GM12873 (cell line): Measurements from ENCODE around the gene MRPL23.

Experiments
- CTCF ChIP-seq: IDR thresholded peaks from 2 replicates; pipeline ENCODE4 v1.5.1; 2012; ENCODE audit warnings: low read depth, mild to moderate bottlenecking, moderate library complexity, low read length, control low read depth; ENCODE audit not compliant: insufficient read depth; ENCODE audit errors: missing control alignments

Gene MRPL23

GRCh38 chr11:1946812-1947484 lies at the start of gene MRPL23:
TSS of gene MRPL23 (plus strand) at chr11:1947332. CDS start at chr11:1947363, 31 bp downstream.
- no peak for TF ChIP-seq CTCF

- TF ChIP-seq CTCF, result no peak
Measured at GRCh38 chr11:1899090-1899489, 48.0 kb upstream of the MRPL23 start.

- no peak for TF ChIP-seq CTCF
Measured at GRCh38 chr11:1899686-1900085, 47.4 kb upstream of the MRPL23 start.

GRCh38 chr11:1906181-1906580 lies 41.0 kb upstream of the MRPL23 start:
- TF ChIP-seq CTCF, result no peak

- no peak for TF ChIP-seq CTCF
Measured at GRCh38 chr11:1906611-1907423, 40.3 kb upstream of the MRPL23 start.

GRCh38 chr11:1908618-1909017 lies 38.5 kb upstream of the MRPL23 start:
- TF ChIP-seq CTCF, result no peak

GRCh38 chr11:1909524-1909923 lies 37.6 kb upstream of the MRPL23 start:
- no peak for TF ChIP-seq CTCF
